ENCODE results near the gene DENND2C. TPM values are rescaled to one million over a fixed set of nuclear protein-coding genes. Genes with fewer than 3 reads are reported as not detected.

DENND2C gene
- total RNA-seq, 1 experiment from 2014 or later = 0.70 TPM

GRCh38 chr1:114595602-114596001 is 74.2 kb downstream of the DENND2C start:
- no peak overlapping the region for H3K4me2 ChIP-seq
- no peaks in the 10 kb centered on the region for H3K9me2 ChIP-seq (ENCODE audit: insufficient read depth)
- no peak overlapping the region for H3K4me3 ChIP-seq
- 0 out of 2 replicates have a peak overlapping the region, but pooled peaks have one; percentile 14 for H2AFZ ChIP-seq
- H3F3A ChIP-seq (ENCODE audit: insufficient read depth, low read depth) = no peaks in the 10 kb centered on the region
- H3K27ac ChIP-seq = no peak overlapping the region
- no peaks in the 10 kb centered on the region for H3K27me3 ChIP-seq (ENCODE audit: insufficient read depth, low read depth)
- TF ChIP-seq, protein P1, sequence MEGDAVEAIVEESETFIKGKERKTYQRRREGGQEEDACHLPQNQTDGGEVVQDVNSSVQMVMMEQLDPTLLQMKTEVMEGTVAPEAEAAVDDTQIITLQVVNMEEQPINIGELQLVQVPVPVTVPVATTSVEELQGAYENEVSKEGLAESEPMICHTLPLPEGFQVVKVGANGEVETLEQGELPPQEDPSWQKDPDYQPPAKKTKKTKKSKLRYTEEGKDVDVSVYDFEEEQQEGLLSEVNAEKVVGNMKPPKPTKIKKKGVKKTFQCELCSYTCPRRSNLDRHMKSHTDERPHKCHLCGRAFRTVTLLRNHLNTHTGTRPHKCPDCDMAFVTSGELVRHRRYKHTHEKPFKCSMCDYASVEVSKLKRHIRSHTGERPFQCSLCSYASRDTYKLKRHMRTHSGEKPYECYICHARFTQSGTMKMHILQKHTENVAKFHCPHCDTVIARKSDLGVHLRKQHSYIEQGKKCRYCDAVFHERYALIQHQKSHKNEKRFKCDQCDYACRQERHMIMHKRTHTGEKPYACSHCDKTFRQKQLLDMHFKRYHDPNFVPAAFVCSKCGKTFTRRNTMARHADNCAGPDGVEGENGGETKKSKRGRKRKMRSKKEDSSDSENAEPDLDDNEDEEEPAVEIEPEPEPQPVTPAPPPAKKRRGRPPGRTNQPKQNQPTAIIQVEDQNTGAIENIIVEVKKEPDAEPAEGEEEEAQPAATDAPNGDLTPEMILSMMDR (conservative IDR thresholded peaks at IDR 0.05) = no peak
- no peak for TF ChIP-seq EZH2 (IDR thresholded peaks at IDR 0.05; ENCODE audit: low read depth)
- ChIA-PET CTCF (no interaction called here), POLR2A (ENCODE audit: unreplicated experiment) (no interaction called here)
- no peaks in the 10 kb centered on the region for H3K36me3 ChIP-seq (ENCODE audit: low read depth)
- intact Hi-C loops (cut with micrococcal nuclease; ENCODE audit: unreplicated experiment) = no loop called here
- H3K79me2 ChIP-seq (ENCODE audit: low read depth) = no peaks in the 10 kb centered on the region
- no peaks in the 10 kb centered on the region; the same call in 1 of the 2 replicates for H3K4me1 ChIP-seq (replicated peaks; ENCODE audit: insufficient read depth)
- H3K9me3 ChIP-seq (ENCODE audit: insufficient read depth, low read depth) = no peaks in the 10 kb centered on the region
- DNase-seq = no peak
- BruUV-seq (replicated peaks) = no TSS peak
- no peaks in the 10 kb centered on the region for H4K20me1 ChIP-seq (ENCODE audit: insufficient read depth)

GRCh38 chr1:114594046-114594445 is 75.8 kb downstream of the DENND2C start:
- Histone ChIP-seq H3K9me3 (ENCODE audit: insufficient read depth, low read depth) (no peaks in the 10 kb centered on the region), H3K4me2 (no peak overlapping the region), H3K27me3 (ENCODE audit: insufficient read depth, low read depth) (no peaks in the 10 kb centered on the region), H3K27ac (no peak overlapping the region), H3F3A (ENCODE audit: insufficient read depth, low read depth) (no peaks in the 10 kb centered on the region), H3K4me3 (no peak overlapping the region), H3K9me2 (ENCODE audit: insufficient read depth) (no peaks in the 10 kb centered on the region), H3K79me2 (ENCODE audit: low read depth) (no peaks in the 10 kb centered on the region), H2AFZ (no peak overlapping the region), H3K4me1 (replicated peaks; ENCODE audit: insufficient read depth) (no peaks in the 10 kb centered on the region; the same call in 1 of the 2 replicates), H3K36me3 (ENCODE audit: low read depth) (no peaks in the 10 kb centered on the region), H4K20me1 (ENCODE audit: insufficient read depth) (no peaks in the 10 kb centered on the region)
- ChIA-PET POLR2A (ENCODE audit: unreplicated experiment) (no interaction called here), CTCF (no interaction called here)
- no TSS peak for BruUV-seq (replicated peaks)
- intact Hi-C loops (cut with micrococcal nuclease; ENCODE audit: unreplicated experiment) = no loop called here
- DNase-seq = no peak
- TF ChIP-seq, protein P1 (conservative IDR thresholded peaks at IDR 0.05) = no peak
- TF ChIP-seq EZH2 (IDR thresholded peaks at IDR 0.05; ENCODE audit: low read depth) = no peak

GRCh38 chr1:114589122-114589521 is 80.7 kb downstream of the DENND2C start:
- Histone ChIP-seq H3K4me1 (replicated peaks; ENCODE audit: insufficient read depth) (no peaks in the 10 kb centered on the region), H3K27ac (no peak overlapping the region), H3F3A (ENCODE audit: insufficient read depth, low read depth) (no peaks in the 10 kb centered on the region), H3K27me3 (ENCODE audit: insufficient read depth, low read depth) (no peaks in the 10 kb centered on the region), H3K79me2 (ENCODE audit: low read depth) (no peaks in the 10 kb centered on the region), H3K36me3 (ENCODE audit: low read depth) (no peaks in the 10 kb centered on the region), H3K9me3 (ENCODE audit: insufficient read depth, low read depth) (no peaks in the 10 kb centered on the region), H3K4me3 (no peak overlapping the region), H4K20me1 (ENCODE audit: insufficient read depth) (no peaks in the 10 kb centered on the region), H2AFZ (no peak overlapping the region), H3K4me2 (no peak overlapping the region), H3K9me2 (ENCODE audit: insufficient read depth) (no peaks in the 10 kb centered on the region)
- BruUV-seq (replicated peaks) = no TSS peak
- POLR2A ChIA-PET (ENCODE audit: unreplicated experiment) = no interaction called here
- intact Hi-C loops (cut with micrococcal nuclease; ENCODE audit: unreplicated experiment) = no loop called here
- CTCF ChIA-PET = no interaction called here
- DNase-seq = no peak
- TF ChIP-seq EZH2 (IDR thresholded peaks at IDR 0.05; ENCODE audit: low read depth) = no peak
- TF ChIP-seq, protein P1 (conservative IDR thresholded peaks at IDR 0.05) = no peak

Data from PC-9 (cell line).